Common myeloid progenitor, CD34-positive (primary cell): ENCODE measurements around the gene SEC23IP.

ENCODE experiments used
- CTCF ChIA-PET: fragments of 350-600 bp; sonication (Branson Sonifier 250); formaldehyde crosslinking; loops from one replicate; lab custom pipeline; 2021; ENCODE audit warnings: antibody characterized with exemption; lab: Charles Lee
- POLR2A ChIA-PET: fragments of 350-600 bp; sonication (Branson Sonifier 250); formaldehyde crosslinking; loops from one replicate; lab custom pipeline; 2021; ENCODE audit warnings: antibody characterized with exemption; lab: Charles Lee
- DNase-seq, 3 donors: peaks; one replicate each; pipeline versions ENCODE4 v3.0.0 to v3.0.0-alpha.2; 2013
- H3K27ac ChIP-seq, 2 experiments: 1 replicate in 1 of 2; 2 replicates in 1 of 2; pipeline ENCODE4 v1.7.0; 2013; ENCODE audit warnings: inconsistent platforms in 2 of 2, low read length in 2 of 2, mild to moderate bottlenecking in 2 of 2, low read depth in 1 of 2, moderate library complexity in 1 of 2; ENCODE audit not compliant: severe bottlenecking in 2 of 2, insufficient read depth in 1 of 2, poor library complexity in 1 of 2
- H3K27me3 ChIP-seq, 5 experiments: replicated peaks in 2 of 5; 1 replicate in 3 of 5; 2 replicates in 2 of 5; pipeline versions ENCODE4 v1.6.1 to v1.7.0; 2013; ENCODE audit warnings: low read length in 4 of 5, mild to moderate bottlenecking in 2 of 5, moderate library complexity in 2 of 5, inconsistent platforms in 1 of 5; ENCODE audit not compliant: insufficient read depth in 5 of 5, control insufficient read depth in 4 of 5
- H3K36me3 ChIP-seq, 4 experiments: 1 replicate in 2 of 4; 2 replicates in 2 of 4; pipeline versions ENCODE4 v1.6.1 to v1.7.0; 2013; ENCODE audit warnings: low read length in 3 of 4, control low read depth in 1 of 4, mild to moderate bottlenecking in 1 of 4; ENCODE audit not compliant: control insufficient read depth in 4 of 4, insufficient read depth in 4 of 4
- H3K4me1 ChIP-seq, 4 experiments: 1 replicate in 3 of 4; 2 replicates in 1 of 4; pipeline versions ENCODE4 v1.6.1 to v1.7.1; 2013; ENCODE audit warnings: low read length in 3 of 4, mild to moderate bottlenecking in 3 of 4, control low read depth in 1 of 4, inconsistent platforms in 1 of 4, moderate library complexity in 1 of 4; ENCODE audit not compliant: control insufficient read depth in 4 of 4, insufficient read depth in 4 of 4; ENCODE audit errors: control extremely low read depth in 1 of 4
- H3K4me3 ChIP-seq, 7 experiments: 1 replicate in 4 of 7; 2 replicates in 3 of 7; pipeline versions ENCODE4 v1.5.1 to v1.7.0; 2013; ENCODE audit warnings: mild to moderate bottlenecking in 7 of 7, low read length in 6 of 7, moderate library complexity in 6 of 7, inconsistent platforms in 2 of 7, low read depth in 2 of 7, control low read depth in 1 of 7; ENCODE audit not compliant: insufficient read depth in 4 of 7, control insufficient read depth in 1 of 7; ENCODE audit errors: extremely low read depth in 1 of 7
- H3K9me3 ChIP-seq, 5 experiments: 1 replicate in 4 of 5; 2 replicates in 1 of 5; pipeline versions ENCODE4 v1.6.1 to v1.7.1; 2013; ENCODE audit warnings: low read length in 4 of 5, mild to moderate bottlenecking in 2 of 5, inconsistent platforms in 1 of 5, low read depth in 1 of 5, moderate library complexity in 1 of 5; ENCODE audit not compliant: control insufficient read depth in 4 of 5, insufficient read depth in 2 of 5; ENCODE audit errors: control extremely low read depth in 1 of 5
- WGBS: methylation state at CpG from one replicate; pipeline ENCODE4 v1.1.5; 2013; ENCODE audit not compliant: insufficient coverage; 5-methylcytosine and 5-hydroxymethylcytosine counted together

SEC23IP gene

GRCh38 chr10:119853574-119853973 is 39.0 kb upstream of the SEC23IP start:
- Histone ChIP-seq H3K4me1 (no peaks in the 10 kb centered on the region), H3K36me3 (peaks cover 15 to 74% (median 45%) of the 10 kb centered on the region in 4 experiments), H3K27ac (peak overlapping the region in 1 of 2 experiments; percentile 2), H3K27me3 (no peaks in the 10 kb centered on the region), H3K4me3 (no peak overlapping the region), H3K9me3 (no peaks in the 10 kb centered on the region)
- ChIA-PET POLR2A (interaction anchor here (0.7 kb wide), 1 partner anchor 116 kb away, joined by 3 read pairs; no protein-coding TSS in a partner anchor), CTCF (interaction anchor here (1.4 kb wide), 1 partner anchor 100 kb away, joined by 4 read pairs; no protein-coding TSS in a partner anchor)
- 100% methylated on average over 1 of the region's 1 CpG for WGBS
- DNase-seq: no peak

DNA sequence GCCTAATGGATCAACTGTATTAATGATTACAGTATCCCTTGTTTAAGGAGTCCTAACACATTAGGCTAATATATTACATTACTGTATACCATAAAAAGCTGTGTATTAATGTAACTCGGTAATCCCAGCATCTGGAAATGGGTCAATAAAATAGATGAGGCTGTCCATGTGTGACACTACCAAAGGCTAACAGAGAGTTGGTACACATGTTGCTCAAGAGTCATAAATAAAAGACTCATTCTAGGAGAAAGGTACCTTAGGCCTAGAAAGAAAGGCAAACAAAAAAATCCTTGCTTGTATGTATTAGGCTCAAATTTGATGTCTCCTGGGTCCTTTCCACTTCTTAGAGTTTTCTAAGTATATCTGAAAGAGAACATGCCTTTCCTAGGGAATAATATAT is 34.5 kb upstream of the SEC23IP start:
- POLR2A ChIA-PET: interaction anchor here (0.5 kb wide), 1 partner anchor 106 kb away, joined by 3 read pairs; no protein-coding TSS in a partner anchor

GRCh38 chr10:119859420-119860258 is 32.9 kb upstream of the SEC23IP start:
- no CpG with 5 or more reads among the region's 1 CpG for WGBS

More for the DNA sequence above, 34.5 kb upstream of the SEC23IP start:
- Histone ChIP-seq H3K27ac (no peak overlapping the region), H3K36me3 (peaks cover 5 to 38% (median 24%) of the 10 kb centered on the region in 4 experiments), H3K9me3 (no peaks in the 10 kb centered on the region), H3K4me1 (peaks cover 0 to 14% (median 3%) of the 10 kb centered on the region in 4 experiments), H3K27me3 (no peaks in the 10 kb centered on the region), H3K4me3 (no peak overlapping the region)
- no peak for DNase-seq
- CTCF ChIA-PET: interaction anchor here (0.8 to 4.8 kb wide), 11 partner anchors 9 to 265 kb away, joined by 3 to 90 read pairs (median 11); partner anchors contain the start of gene MCMBP
- no CpG with 5 or more reads among the region's 1 CpG for WGBS

GRCh38 chr10:119860866-119861607 is 31.5 kb upstream of the SEC23IP start:
- WGBS: 90% methylated on average over 2 of the region's 7 CpGs
- peaks cover 0 to 11% (median 2%) of the 10 kb centered on the region in 5 experiments for H3K9me3 ChIP-seq
- H3K36me3 ChIP-seq: peaks cover 2 to 30% (median 19%) of the 10 kb centered on the region in 4 experiments
- no peak overlapping the region for H3K27ac ChIP-seq
- ChIA-PET POLR2A (interaction anchor here (0.6 kb wide), 1 partner anchor 164 kb away, joined by 8 read pairs; no protein-coding TSS in a partner anchor), CTCF (interaction anchor here (1.4 to 4.8 kb wide), 7 partner anchors 11 to 252 kb away, joined by 4 to 90 read pairs (median 15); partner anchors contain the start of gene MCMBP)
- no peaks in the 10 kb centered on the region for H3K27me3 ChIP-seq
- peaks cover 0 to 14% (median 3%) of the 10 kb centered on the region in 4 experiments for H3K4me1 ChIP-seq
- DNase-seq: no peak
- no peak overlapping the region for H3K4me3 ChIP-seq

More at GRCh38 chr10:119859420-119860258, 32.9 kb upstream of the SEC23IP start:
- ChIA-PET POLR2A (interaction anchor here (1.0 kb wide), 1 partner anchor 134 kb away, joined by 3 read pairs; the partner anchor contains the start of gene INPP5F), CTCF (interaction anchor here (0.5 to 4.8 kb wide), 27 partner anchors 8 to 257 kb away, joined by 3 to 90 read pairs (median 4); partner anchors contain the start of gene MCMBP)
- H3K36me3 ChIP-seq: peaks cover 0 to 30% (median 17%) of the 10 kb centered on the region in 4 experiments
- H3K9me3 ChIP-seq: peaks cover 0 to 6% (median 2%) of the 10 kb centered on the region in 5 experiments
- no peak overlapping the region for H3K4me3 ChIP-seq
- H3K4me1 ChIP-seq: peaks cover 0 to 14% (median 3%) of the 10 kb centered on the region in 4 experiments
- H3K27ac ChIP-seq: no peak overlapping the region
- H3K27me3 ChIP-seq: no peaks in the 10 kb centered on the region
- DNase-seq: peak; percentile 68 to 84 (median 81)

- Histone ChIP-seq H3K36me3 (peaks cover 2 to 22% (median 12%) of the 10 kb centered on the region in 4 experiments), H3K4me1 (peaks cover 0 to 14% (median 4%) of the 10 kb centered on the region in 4 experiments), H3K27me3 (no peaks in the 10 kb centered on the region), H3K27ac (no peak overlapping the region), H3K9me3 (peaks cover 0 to 11% (median 2%) of the 10 kb centered on the region in 5 experiments), H3K4me3 (no peak overlapping the region)
- WGBS: no CpG with 5 or more reads among the region's 1 CpG
- no peak for DNase-seq
- CTCF ChIA-PET: interaction anchor here (0.7 to 4.6 kb wide), 5 partner anchors 9 to 265 kb away, joined by 3 to 59 read pairs (median 5); partner anchors contain the start of gene MCMBP
- POLR2A ChIA-PET: interaction anchor here (0.6 to 1.5 kb wide), 2 partner anchors 9 to 998 kb away, joined by 3 read pairs; no protein-coding TSS in a partner anchor
Observed at GRCh38 chr10:119862524-119862923, 30.0 kb upstream of the SEC23IP start.

DNA sequence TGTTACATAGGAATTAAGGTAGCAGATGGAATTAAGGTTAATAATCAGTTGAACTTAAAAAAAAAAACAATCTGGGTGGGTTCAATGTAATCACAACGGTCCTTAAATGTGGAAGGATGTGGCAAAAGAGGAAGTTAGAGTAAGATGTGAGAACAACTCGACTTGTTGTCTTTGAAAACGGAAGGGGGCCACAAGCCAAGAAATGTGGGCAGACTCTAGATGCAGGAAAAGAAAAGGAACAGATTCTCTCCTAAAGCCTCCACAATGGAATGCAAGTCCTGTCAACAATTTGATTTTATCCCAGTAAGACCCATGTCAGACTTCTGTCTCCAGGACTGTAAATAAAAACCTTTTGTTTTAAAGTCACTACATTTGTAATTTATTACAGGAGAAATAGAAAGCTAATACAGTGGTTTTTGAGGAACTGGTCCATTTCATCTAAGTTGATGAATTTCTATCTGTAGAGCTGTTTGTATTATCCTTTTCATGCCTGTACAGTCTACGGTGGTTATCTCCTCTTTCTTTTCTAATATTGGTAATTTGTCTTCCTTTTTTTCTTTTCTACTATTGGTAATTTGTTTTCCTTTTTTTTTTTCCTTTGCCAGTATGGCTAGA is 28.5 kb upstream of the SEC23IP start:
- Histone ChIP-seq H3K4me1 (peaks cover 0 to 17% (median 6%) of the 10 kb centered on the region in 4 experiments), H3K36me3 (peaks cover 0 to 14% (median 7%) of the 10 kb centered on the region in 4 experiments), H3K27me3 (no peaks in the 10 kb centered on the region), H3K4me3 (no peak overlapping the region), H3K9me3 (peaks cover 0 to 11% (median 2%) of the 10 kb centered on the region in 5 experiments), H3K27ac (no peak overlapping the region)
- ChIA-PET POLR2A (no interaction called here), CTCF (interaction anchor here (1.4 to 2.2 kb wide), 3 partner anchors 8 to 180 kb away, joined by 3 to 4 read pairs (median 3); no protein-coding TSS in a partner anchor)
- DNase-seq: peak in 2 of 3 donors; percentile 34 to 35
- 33% methylated on average over 2 of the region's 4 CpGs for WGBS
